Measurements from ENCODE around the gene SYNE1. TPM values are rescaled to one million over a fixed set of nuclear protein-coding genes. Genes with fewer than 3 reads are reported as not detected.
A peak's percentile ranks its signal among the peaks of the same experiment; 100 is the strongest.

The SYNE1 gene
- total RNA-seq, 1 experiment from 2014 or later, result 3.0 TPM

DNA sequence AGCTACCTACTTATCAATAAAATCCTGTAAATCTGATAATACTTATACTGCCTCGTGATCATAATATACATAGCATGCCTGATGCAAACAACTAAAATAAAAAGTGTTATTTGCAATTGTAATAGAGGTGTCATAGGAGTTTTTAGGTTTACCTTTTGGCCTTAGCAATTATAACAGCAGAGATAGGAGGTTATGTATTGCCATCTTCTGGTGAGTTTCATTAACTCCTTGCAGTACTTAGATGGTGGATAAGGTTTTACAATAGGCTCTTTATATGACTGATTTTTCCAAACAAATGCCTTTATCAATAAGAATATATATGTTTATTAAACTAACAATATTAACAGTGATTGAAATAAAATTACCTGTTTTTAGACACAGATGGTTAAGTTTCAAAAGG is 32.7 kb upstream of the SYNE1 start:
- Histone ChIP-seq H4K5ac (ENCODE audit: insufficient read length, low read depth, low read length) (no peak overlapping the region), H3K27ac (ENCODE audit: insufficient read length, low read depth, low read length) (no peak overlapping the region), H3K9ac (ENCODE audit: extremely low read depth, insufficient read length, low read length) (no peak overlapping the region), H3K4ac (ENCODE audit: low read depth, low read length) (no peak overlapping the region), H3K23ac (ENCODE audit: insufficient read length, low read depth, low read length) (no peak overlapping the region), H3K79me2 (ENCODE audit: insufficient read depth, low read length) (no peaks in the 10 kb centered on the region), H2BK15ac (ENCODE audit: low read depth, low read length) (no peak overlapping the region), H4K20me1 (ENCODE audit: control insufficient read depth, insufficient read depth, insufficient read length) (no peaks in the 10 kb centered on the region), H3K56ac (ENCODE audit: insufficient read length, low read depth, low read length) (no peak overlapping the region), H2BK120ac (ENCODE audit: low read depth, low read length, poor library complexity, severe bottlenecking) (no peak overlapping the region), H4K8ac (replicated peaks; ENCODE audit: insufficient read length, low read depth, low read length) (no peak overlapping the region), H3K18ac (ENCODE audit: insufficient read length, low read depth, low read length) (no peak overlapping the region), H3K27me3 (ENCODE audit: insufficient read depth, low read length) (no peaks in the 10 kb centered on the region), H2BK5ac (ENCODE audit: insufficient read length, low read length) (no peak overlapping the region), H2BK20ac (ENCODE audit: low read depth, low read length, poor library complexity, severe bottlenecking) (no peak overlapping the region), H3K9me3 (ENCODE audit: control insufficient read depth, low read depth, low read length) (no peaks in the 10 kb centered on the region), H3T11ph (ENCODE audit: low read length) (no peak overlapping the region), H3K23me2 (ENCODE audit: insufficient read length, low read depth, low read length, poor library complexity, severe bottlenecking) (no peaks in the 10 kb centered on the region), H2AK5ac (ENCODE audit: insufficient read length, low read length) (no peak overlapping the region), H4K91ac (ENCODE audit: insufficient read length, low read depth, low read length) (no peak overlapping the region), H3K14ac (ENCODE audit: insufficient read depth, low read length) (no peak overlapping the region), H2AFZ (ENCODE audit: low read length) (no peak overlapping the region), H2BK12ac (ENCODE audit: insufficient read length, low read depth, low read length) (no peak overlapping the region), H3K4me2 (ENCODE audit: insufficient read depth, insufficient read length, low read length) (no peak overlapping the region), H3K79me1 (ENCODE audit: insufficient read depth, low read depth, low read length, poor library complexity, severe bottlenecking) (no peaks in the 10 kb centered on the region), H3K4me1 (ENCODE audit: insufficient read depth, low read length) (no peaks in the 10 kb centered on the region)
- Mint-ChIP-seq H3K4me3 (no peak overlapping the region), H3K9me3 (no peaks in the 10 kb centered on the region; a peak in 2 of 5 replicates), H3K27me3 (ENCODE audit: low read depth) (no peaks in the 10 kb centered on the region; the same call in 1 of the 2 replicates), H3K4me1 (no peaks in the 10 kb centered on the region), H3K27ac (no peak overlapping the region), H3K36me3 (ENCODE audit: insufficient read depth in 1 of 3, low read depth in 3 of 3) (no peaks in the 10 kb centered on the region)
- no CpG with 5 or more reads among the region's 1 CpG for WGBS (ENCODE audit: extremely low coverage, insufficient read length, low lambda C conversion rate)
- DNase-seq, result no peak
- TF ChIP-seq, protein P1, sequence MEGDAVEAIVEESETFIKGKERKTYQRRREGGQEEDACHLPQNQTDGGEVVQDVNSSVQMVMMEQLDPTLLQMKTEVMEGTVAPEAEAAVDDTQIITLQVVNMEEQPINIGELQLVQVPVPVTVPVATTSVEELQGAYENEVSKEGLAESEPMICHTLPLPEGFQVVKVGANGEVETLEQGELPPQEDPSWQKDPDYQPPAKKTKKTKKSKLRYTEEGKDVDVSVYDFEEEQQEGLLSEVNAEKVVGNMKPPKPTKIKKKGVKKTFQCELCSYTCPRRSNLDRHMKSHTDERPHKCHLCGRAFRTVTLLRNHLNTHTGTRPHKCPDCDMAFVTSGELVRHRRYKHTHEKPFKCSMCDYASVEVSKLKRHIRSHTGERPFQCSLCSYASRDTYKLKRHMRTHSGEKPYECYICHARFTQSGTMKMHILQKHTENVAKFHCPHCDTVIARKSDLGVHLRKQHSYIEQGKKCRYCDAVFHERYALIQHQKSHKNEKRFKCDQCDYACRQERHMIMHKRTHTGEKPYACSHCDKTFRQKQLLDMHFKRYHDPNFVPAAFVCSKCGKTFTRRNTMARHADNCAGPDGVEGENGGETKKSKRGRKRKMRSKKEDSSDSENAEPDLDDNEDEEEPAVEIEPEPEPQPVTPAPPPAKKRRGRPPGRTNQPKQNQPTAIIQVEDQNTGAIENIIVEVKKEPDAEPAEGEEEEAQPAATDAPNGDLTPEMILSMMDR (conservative IDR thresholded peaks at IDR 0.05), result peak; percentile 69
